NB4 (cell line): ENCODE results near the gene WDR45B.
"Not testable (repeated sequence)": the region's sequence is repeated elsewhere in the genome, so short reads cannot be mapped to it uniquely, and the experiment has no call there.

Source experiments
- DNase-seq: peaks from one replicate; pipeline ENCODE4 v3.0.0; 2010; ENCODE audit warnings: low read depth
- H3K4me3 ChIP-seq: one replicate; pipeline ENCODE4 v1.5.1; 2011; ENCODE audit warnings: mild to moderate bottlenecking, low read depth, low read length, moderate library complexity
- MAX ChIP-seq: IDR thresholded peaks from 2 replicates; pipeline ENCODE4 v1.6.1; 2011; ENCODE audit warnings: low read depth, low read length
- MYC ChIP-seq: IDR thresholded peaks from 2 replicates; pipeline ENCODE4 v1.6.1; 2011; ENCODE audit warnings: low read depth, low read length
- POLR2A ChIP-seq: IDR thresholded peaks from 2 replicates; pipeline ENCODE4 v1.6.1; 2011; ENCODE audit warnings: mild to moderate bottlenecking; ENCODE audit not compliant: insufficient read length; ENCODE audit errors: extremely low read depth
- TF ChIP-seq, protein P1 (sequence below): IDR thresholded peaks from one replicate; pipeline ENCODE4 v1.5.1; 2012; ENCODE audit warnings: low read depth, low read length

The WDR45B gene

DNA sequence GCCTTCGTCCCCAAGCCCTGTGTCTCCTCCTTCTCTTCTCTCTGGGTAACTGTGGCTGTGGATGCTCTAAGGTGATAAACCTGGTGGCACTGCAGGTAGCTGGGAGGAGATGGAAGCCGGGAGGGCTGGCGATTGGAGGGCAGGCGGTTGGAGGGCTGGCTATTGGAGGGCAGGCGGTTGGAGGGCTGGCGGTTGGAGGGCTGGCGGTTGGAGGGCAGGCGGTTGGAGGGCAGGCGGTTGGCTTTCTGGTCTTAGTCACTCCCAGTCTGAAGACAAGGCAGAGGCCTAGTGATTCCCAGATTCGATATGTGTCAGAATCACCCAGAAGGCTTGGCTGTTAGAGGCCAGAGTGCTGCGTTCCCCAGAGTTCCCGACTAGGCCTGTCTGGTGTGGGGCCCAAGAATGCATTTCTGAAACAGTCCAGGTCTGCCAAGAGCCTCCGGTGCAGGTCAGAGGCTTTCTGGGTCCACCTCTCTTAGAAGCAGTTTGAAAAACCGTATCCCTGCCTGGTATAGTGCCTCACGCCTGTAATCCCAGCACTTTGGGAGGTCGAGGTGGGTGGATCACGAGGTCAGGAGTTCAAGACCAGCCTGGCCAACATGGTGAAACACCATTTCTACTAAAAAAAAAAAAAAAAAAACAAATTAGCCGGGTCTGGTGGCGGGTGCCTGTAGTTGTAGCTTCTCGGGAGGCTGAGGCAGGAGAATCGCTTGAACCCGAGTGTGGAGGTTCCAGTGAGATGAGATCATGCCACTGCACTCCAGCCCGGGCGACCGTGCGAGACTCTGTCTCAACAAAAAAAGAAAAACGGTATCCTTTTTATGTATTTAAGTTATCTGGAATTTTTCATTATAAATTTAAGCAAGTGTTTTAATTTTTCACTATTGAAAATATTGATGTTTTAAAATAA is 59.7 kb downstream of the WDR45B start:
- DNase-seq, result no peak
- no peak for TF ChIP-seq MAX
- TF ChIP-seq POLR2A, result no peak
- no peak for TF ChIP-seq MYC
- TF ChIP-seq, protein P1, sequence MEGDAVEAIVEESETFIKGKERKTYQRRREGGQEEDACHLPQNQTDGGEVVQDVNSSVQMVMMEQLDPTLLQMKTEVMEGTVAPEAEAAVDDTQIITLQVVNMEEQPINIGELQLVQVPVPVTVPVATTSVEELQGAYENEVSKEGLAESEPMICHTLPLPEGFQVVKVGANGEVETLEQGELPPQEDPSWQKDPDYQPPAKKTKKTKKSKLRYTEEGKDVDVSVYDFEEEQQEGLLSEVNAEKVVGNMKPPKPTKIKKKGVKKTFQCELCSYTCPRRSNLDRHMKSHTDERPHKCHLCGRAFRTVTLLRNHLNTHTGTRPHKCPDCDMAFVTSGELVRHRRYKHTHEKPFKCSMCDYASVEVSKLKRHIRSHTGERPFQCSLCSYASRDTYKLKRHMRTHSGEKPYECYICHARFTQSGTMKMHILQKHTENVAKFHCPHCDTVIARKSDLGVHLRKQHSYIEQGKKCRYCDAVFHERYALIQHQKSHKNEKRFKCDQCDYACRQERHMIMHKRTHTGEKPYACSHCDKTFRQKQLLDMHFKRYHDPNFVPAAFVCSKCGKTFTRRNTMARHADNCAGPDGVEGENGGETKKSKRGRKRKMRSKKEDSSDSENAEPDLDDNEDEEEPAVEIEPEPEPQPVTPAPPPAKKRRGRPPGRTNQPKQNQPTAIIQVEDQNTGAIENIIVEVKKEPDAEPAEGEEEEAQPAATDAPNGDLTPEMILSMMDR, result no peak
- no peak overlapping the region for H3K4me3 ChIP-seq

DNA sequence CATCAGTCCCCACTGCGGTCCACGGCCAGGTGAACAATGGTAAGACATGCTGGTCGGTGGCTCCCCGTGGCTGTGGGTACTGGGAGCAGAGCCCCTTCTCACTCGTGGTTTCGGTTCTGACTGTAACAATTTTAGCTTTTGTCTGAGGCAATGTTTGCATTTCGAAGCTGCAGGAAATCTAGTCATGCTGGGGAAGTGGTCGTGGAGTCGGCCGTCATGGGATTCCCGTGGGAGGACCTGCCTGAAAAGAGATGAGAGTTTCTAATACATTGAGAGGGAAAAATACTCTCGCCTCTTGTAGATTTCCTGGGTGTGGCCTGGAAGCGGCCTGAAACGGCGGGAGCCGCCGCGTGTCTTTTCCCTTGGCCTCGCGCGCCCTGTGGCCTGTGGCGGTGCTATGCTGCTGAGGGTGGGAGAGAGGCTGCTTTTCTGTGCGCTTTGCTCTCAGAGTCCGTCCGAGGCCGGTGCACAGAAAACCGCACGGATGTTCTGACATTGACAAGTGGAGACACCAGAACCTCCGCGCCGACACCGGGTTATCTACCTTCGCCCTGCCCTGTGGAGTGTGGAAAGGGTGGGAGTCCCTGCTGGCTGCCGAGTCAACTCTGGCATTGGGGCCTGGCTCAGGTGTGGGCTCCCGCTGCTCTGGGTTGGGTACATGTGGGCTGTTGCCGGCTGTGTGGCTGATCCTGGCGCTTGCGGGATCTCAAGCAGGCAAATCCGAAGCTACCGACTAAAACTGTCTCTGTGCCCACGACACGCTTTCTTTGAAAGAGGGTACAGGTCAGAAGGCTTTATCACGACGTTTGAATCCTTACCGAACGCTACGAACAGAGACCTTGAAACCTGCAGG is 60.8 kb downstream of the WDR45B start:
- no peak overlapping the region for H3K4me3 ChIP-seq
- TF ChIP-seq POLR2A (no peak), MYC (no peak), MAX (no peak)
- TF ChIP-seq, protein P1, result no peak
- DNase-seq, result peak; percentile 78

- DNase-seq, result no peak
- no peak overlapping the region for H3K4me3 ChIP-seq
- no peak for TF ChIP-seq MAX
- TF ChIP-seq MYC, result no peak
- TF ChIP-seq POLR2A, result no peak
- TF ChIP-seq, protein P1, result no peak
Observed at GRCh38 chr17:82586576-82587233, 61.5 kb downstream of the WDR45B start.

- H3K4me3 ChIP-seq, DNase-seq: not testable (repeated sequence)
Observed at GRCh38 chr17:82585935-82586575, 62.2 kb downstream of the WDR45B start.

- TF ChIP-seq MYC (no peak), MAX (no peak), POLR2A (no peak)
- TF ChIP-seq, protein P1, result no peak
Observed at GRCh38 chr17:82583720-82584234, 64.5 kb downstream of the WDR45B start.

More at GRCh38 chr17:82583720-82584234, 64.5 kb downstream of the WDR45B start:
- no peak overlapping the region for H3K4me3 ChIP-seq
- DNase-seq, result no peak
